Panc1 (cell line): Measurements from ENCODE around the gene FAM120C. TPM values are rescaled to one million over a fixed set of nuclear protein-coding genes. Genes with fewer than 3 reads are reported as not detected.

Experiments
- ATAC-seq: fragments of 200-7000 bp; cut with Tn5 transposase; 2 replicates; pipeline ENCODE4 v1.9.1; 2020; ENCODE audit warnings: mild to moderate bottlenecking, moderate library complexity
- BruUV-seq: library from RNA; stranded (reverse); fragments of 400-500 nt; replicated peaks from 2 replicates; lab custom pipeline; 2021; lab: Mats Ljungman, UMichigan
- CTCF ChIA-PET: fragments of 300-600 bp; sonication (Branson Sonifier 250); formaldehyde crosslinking; loops from one replicate; lab custom pipeline; 2022; ENCODE audit warnings: antibody characterized with exemption; lab: Charles Lee
- POLR2A ChIA-PET: fragments of 300-600 bp; sonication (Branson Sonifier 250); formaldehyde crosslinking; loops from one replicate; lab custom pipeline; 2022; ENCODE audit warnings: antibody characterized with exemption; lab: Charles Lee
- DNase-seq: peaks from one replicate; pipeline ENCODE4 v3.0.0-alpha.2; 2010; ENCODE audit warnings: low read depth, low spot score
- H3K27ac ChIP-seq: 2 replicates; pipeline ENCODE4 v1.5.1; 2011; ENCODE audit warnings: mild to moderate bottlenecking, low read length, inconsistent platforms
- H3K27me3 ChIP-seq: fragments of 200-500 bp; sonication (Bioruptor generic); 2 replicates; pipeline ENCODE4 v1.6.0; 2014; ENCODE audit warnings: low read length, inconsistent platforms; ENCODE audit not compliant: control insufficient read depth, insufficient read depth
- H3K36me3 ChIP-seq: fragments of 200-500 bp; sonication (Bioruptor generic); 2 replicates; pipeline ENCODE4 v1.5.1; 2014; ENCODE audit warnings: inconsistent platforms, mild to moderate bottlenecking, low read length, moderate library complexity; ENCODE audit not compliant: control insufficient read depth, insufficient read depth
- H3K4me1 ChIP-seq: 2 replicates; pipeline ENCODE4 v1.5.1; 2011; ENCODE audit warnings: inconsistent platforms, mild to moderate bottlenecking, low read length, moderate library complexity; ENCODE audit not compliant: control insufficient read depth, insufficient read depth
- H3K4me3 ChIP-seq, 2 experiments: 2 replicates each; pipeline ENCODE4 v1.5.1; 2011 to 2012; ENCODE audit warnings: low read depth in 2 of 2, low read length in 2 of 2, mild to moderate bottlenecking in 2 of 2, inconsistent platforms in 1 of 2, moderate library complexity in 1 of 2
- H3K9me3 ChIP-seq: fragments of 200-500 bp; sonication (Bioruptor generic); 2 replicates; pipeline ENCODE4 v1.5.1; 2014; ENCODE audit warnings: low read depth, mild to moderate bottlenecking, inconsistent platforms, low read length, moderate library complexity; ENCODE audit not compliant: control insufficient read depth, insufficient read depth
- POLR2AphosphoS5 ChIP-seq: IDR thresholded peaks from 2 replicates; pipeline ENCODE4 v1.6.1; 2012; ENCODE audit warnings: mild to moderate bottlenecking, low read depth, low read length, moderate library complexity
- SIN3A ChIP-seq: IDR thresholded peaks from 2 replicates; pipeline ENCODE4 v1.6.1; 2012; ENCODE audit warnings: low read depth, mild to moderate bottlenecking, low read length, moderate library complexity, borderline replicate concordance; ENCODE audit not compliant: insufficient read depth
- TCF7L2 ChIP-seq: IDR thresholded peaks from 2 replicates; pipeline ENCODE4 v1.6.1; 2011; ENCODE audit warnings: mild to moderate bottlenecking, low read depth, low read length, inconsistent platforms
- in situ Hi-C: cut with HindIII; loops from 2 replicates; pipeline ENCODE4 v1.10.0; 2016; ENCODE audit warnings: low sequenced_read_pairs, low pct_unique_long_range_greater_than_20kb
- intact Hi-C: fragments of 100-400 bp; cut with micrococcal nuclease; formaldehyde crosslinking; loops from one replicate; pipeline ENCODE4 v1.10.0; 2022; ENCODE audit not compliant: unreplicated experiment
- total RNA-seq: library from RNA; stranded (reverse); gene quantifications from one replicate; pipeline ENCODE4 v1.2.1, GENCODE V29; 2021; ENCODE audit not compliant: unreplicated experiment
- TF ChIP-seq, protein P1 (sequence below): fragments of 450-650 bp; IDR thresholded peaks from 2 replicates; pipeline ENCODE4 v1.5.1; 2017; ENCODE audit warnings: mild to moderate bottlenecking
- TF ChIP-seq, protein P2 (sequence below), 2 experiments: IDR thresholded peaks; 2 replicates each; pipeline ENCODE4 v1.6.1; 2011 to 2012; ENCODE audit warnings: low read depth in 2 of 2, control low read depth in 1 of 2, low read length in 1 of 2, mild to moderate bottlenecking in 1 of 2, moderate library complexity in 1 of 2; ENCODE audit not compliant: insufficient read depth in 1 of 2

FAM120C gene
- total RNA-seq, 1 experiment from 2014 or later = 12.1 TPM

DNA sequence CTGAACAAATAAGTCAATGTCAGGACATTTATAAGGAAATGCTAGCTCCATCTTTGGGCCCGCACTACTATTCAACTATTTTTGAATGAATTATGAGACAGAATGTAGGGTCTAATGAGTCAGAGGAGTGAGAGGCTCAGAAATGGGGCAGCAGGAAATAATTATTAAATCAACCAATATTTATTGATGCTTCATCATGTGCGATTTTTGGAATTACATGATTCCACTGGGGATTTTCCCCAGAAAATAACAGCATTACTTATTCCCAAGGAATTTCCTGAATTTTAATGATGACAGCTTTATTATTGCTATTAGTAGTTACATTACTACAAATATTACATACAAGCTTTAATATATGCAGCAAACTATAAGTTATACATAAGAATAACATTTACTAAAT lies 89.5 kb downstream of the FAM120C start:
- Histone ChIP-seq H3K27me3 (no peaks in the 10 kb centered on the region), H3K4me3 (no peak overlapping the region), H3K9me3 (no peaks in the 10 kb centered on the region), H3K36me3 (no peaks in the 10 kb centered on the region), H3K4me1 (no peaks in the 10 kb centered on the region), H3K27ac (no peak overlapping the region)
- DNase-seq (no peak), ATAC-seq (no peak)
- BruUV-seq = no TSS peak
- POLR2A ChIA-PET = interaction anchor here (0.7 kb wide), 1 partner anchor 16 kb away, joined by 3 read pairs; no protein-coding TSS in a partner anchor
- no peak for TF ChIP-seq SIN3A
- TF ChIP-seq, protein P1, sequence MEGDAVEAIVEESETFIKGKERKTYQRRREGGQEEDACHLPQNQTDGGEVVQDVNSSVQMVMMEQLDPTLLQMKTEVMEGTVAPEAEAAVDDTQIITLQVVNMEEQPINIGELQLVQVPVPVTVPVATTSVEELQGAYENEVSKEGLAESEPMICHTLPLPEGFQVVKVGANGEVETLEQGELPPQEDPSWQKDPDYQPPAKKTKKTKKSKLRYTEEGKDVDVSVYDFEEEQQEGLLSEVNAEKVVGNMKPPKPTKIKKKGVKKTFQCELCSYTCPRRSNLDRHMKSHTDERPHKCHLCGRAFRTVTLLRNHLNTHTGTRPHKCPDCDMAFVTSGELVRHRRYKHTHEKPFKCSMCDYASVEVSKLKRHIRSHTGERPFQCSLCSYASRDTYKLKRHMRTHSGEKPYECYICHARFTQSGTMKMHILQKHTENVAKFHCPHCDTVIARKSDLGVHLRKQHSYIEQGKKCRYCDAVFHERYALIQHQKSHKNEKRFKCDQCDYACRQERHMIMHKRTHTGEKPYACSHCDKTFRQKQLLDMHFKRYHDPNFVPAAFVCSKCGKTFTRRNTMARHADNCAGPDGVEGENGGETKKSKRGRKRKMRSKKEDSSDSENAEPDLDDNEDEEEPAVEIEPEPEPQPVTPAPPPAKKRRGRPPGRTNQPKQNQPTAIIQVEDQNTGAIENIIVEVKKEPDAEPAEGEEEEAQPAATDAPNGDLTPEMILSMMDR = no peak
- TF ChIP-seq TCF7L2 = no peak
- TF ChIP-seq POLR2AphosphoS5 = no peak
- TF ChIP-seq, protein P2, sequence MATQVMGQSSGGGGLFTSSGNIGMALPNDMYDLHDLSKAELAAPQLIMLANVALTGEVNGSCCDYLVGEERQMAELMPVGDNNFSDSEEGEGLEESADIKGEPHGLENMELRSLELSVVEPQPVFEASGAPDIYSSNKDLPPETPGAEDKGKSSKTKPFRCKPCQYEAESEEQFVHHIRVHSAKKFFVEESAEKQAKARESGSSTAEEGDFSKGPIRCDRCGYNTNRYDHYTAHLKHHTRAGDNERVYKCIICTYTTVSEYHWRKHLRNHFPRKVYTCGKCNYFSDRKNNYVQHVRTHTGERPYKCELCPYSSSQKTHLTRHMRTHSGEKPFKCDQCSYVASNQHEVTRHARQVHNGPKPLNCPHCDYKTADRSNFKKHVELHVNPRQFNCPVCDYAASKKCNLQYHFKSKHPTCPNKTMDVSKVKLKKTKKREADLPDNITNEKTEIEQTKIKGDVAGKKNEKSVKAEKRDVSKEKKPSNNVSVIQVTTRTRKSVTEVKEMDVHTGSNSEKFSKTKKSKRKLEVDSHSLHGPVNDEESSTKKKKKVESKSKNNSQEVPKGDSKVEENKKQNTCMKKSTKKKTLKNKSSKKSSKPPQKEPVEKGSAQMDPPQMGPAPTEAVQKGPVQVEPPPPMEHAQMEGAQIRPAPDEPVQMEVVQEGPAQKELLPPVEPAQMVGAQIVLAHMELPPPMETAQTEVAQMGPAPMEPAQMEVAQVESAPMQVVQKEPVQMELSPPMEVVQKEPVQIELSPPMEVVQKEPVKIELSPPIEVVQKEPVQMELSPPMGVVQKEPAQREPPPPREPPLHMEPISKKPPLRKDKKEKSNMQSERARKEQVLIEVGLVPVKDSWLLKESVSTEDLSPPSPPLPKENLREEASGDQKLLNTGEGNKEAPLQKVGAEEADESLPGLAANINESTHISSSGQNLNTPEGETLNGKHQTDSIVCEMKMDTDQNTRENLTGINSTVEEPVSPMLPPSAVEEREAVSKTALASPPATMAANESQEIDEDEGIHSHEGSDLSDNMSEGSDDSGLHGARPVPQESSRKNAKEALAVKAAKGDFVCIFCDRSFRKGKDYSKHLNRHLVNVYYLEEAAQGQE (IDR thresholded peaks at IDR 0.05; ENCODE audit: insufficient read depth in 1 of 2, low read depth in 2 of 2, low read length in 1 of 2) = no peak
- CTCF ChIA-PET = no interaction called here
- in situ Hi-C loops = no loop called here
- intact Hi-C loops = no loop called here

GRCh38 chrX:54093159-54093558 lies 89.9 kb downstream of the FAM120C start:
- Histone ChIP-seq H3K9me3 (no peaks in the 10 kb centered on the region), H3K4me1 (no peaks in the 10 kb centered on the region), H3K27me3 (no peaks in the 10 kb centered on the region), H3K36me3 (no peaks in the 10 kb centered on the region), H3K27ac (no peak overlapping the region), H3K4me3 (no peak overlapping the region)
- in situ Hi-C loops (no loop called here), intact Hi-C loops (no loop called here)
- no TSS peak for BruUV-seq
- ATAC-seq (no peak), DNase-seq (no peak)
- TF ChIP-seq SIN3A (no peak), POLR2AphosphoS5 (no peak), TCF7L2 (no peak)
- TF ChIP-seq, protein P2 (IDR thresholded peaks at IDR 0.05; ENCODE audit: insufficient read depth in 1 of 2, low read depth in 2 of 2, low read length in 1 of 2) = no peak
- TF ChIP-seq, protein P1 = no peak
- ChIA-PET CTCF (no interaction called here), POLR2A (no interaction called here)
